Epithelial cell of prostate (primary cell): ENCODE measurements around the gene YBX1.

Experiments
- DNase-seq: peaks from one replicate; pipeline ENCODE4 v3.0.0-alpha.2; 2011; ENCODE audit warnings: low read depth, low spot score
- H3K27ac ChIP-seq: fragments of 450-650 bp; 2 replicates; pipeline ENCODE4 v1.5.1; 2017; ENCODE audit warnings: mild to moderate bottlenecking

Gene YBX1

DNA sequence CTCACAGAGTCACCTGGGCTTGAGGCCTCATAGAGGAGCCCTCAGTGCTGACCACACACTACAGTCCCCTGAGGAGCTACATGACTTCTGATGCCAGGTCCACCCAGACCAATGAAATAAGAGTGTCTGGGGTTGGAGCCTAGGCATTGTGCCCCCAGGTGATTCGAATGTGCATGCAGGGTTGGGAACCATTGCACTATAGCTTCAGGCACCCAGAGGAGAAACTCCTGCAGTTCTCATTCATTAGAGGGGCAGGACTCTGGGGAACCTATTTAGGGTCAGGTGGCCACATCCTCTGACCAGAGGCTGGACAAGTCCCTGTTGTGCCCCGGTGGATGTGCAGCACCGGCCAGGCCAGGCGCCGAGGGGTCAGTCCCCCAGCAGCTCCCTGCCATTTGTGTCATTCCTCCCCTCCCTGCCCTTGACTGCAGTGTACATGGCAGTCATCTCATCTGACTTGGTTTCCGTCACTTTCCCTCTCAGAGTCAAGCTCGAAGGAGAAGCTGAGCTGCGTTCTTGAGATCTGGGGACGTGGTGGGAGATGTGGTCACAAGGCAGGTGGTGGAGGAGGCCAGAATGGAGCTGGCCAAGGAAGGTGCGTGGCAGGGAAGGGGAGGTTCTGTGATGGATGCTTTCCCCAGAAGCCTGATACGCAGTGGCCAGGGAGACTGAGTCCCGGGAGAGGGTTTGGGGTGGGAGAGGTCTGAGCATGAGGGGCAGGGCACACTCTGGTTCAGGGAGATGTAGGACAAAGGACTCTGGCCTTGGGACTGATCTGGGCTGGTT is 51.4 kb downstream of the YBX1 start:
- no peak overlapping the region for H3K27ac ChIP-seq
- no peak for DNase-seq

GRCh38 chr1:42734201-42735035 is 52.2 kb downstream of the YBX1 start:
- no peak for DNase-seq
- no peak overlapping the region for H3K27ac ChIP-seq

- no peak for DNase-seq
- no peak overlapping the region for H3K27ac ChIP-seq
Measured at GRCh38 chr1:42735056-42735455, 52.8 kb downstream of the YBX1 start.

GRCh38 chr1:42735477-42736105 is 53.4 kb downstream of the YBX1 start:
- peak overlapping the region; percentile 15 for H3K27ac ChIP-seq
- no peak for DNase-seq

DNA sequence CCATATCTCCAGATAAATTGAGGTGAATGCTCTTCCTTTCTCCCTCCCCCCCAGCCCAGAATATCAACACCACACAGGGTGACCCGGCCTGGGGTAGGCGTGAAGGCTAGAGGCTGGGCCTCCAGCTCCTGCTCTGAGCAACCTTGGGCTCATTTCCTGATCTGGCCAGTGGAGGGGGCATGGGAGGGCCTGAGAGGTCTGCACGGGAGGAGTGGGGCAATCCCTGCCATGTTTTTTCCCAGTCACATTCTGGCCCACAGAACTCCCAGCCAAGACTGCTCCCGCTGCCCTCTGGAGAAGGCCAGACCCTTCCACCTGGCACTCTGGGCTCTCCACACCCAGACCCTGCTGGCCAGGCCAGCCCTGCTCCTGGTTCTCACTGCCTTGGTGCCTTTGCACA is 53.9 kb downstream of the YBX1 start:
- peak overlapping the region; percentile 15 for H3K27ac ChIP-seq
- DNase-seq, result no peak

- H3K27ac ChIP-seq, result no peak overlapping the region
- no peak for DNase-seq
Measured at GRCh38 chr1:42736571-42737200, 54.5 kb downstream of the YBX1 start.

DNA sequence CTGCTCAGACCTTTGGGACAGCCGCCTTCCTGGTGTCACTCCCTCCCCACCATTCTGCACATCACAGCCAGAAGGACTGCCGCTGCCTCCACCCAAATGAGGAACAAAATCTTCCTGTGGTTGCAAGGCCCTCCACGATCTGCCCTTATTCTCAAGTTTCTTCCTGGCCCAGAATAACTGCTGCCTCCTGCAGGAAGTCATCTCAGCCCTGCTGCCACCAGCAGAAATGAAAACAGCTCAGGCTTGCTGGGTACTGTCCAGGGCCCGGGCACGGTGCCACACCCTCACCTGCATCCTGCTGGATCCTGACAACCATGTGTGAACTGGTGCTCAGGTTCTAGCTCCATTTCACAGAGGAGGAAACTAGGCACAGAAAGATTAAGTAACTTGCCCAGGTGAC is 55.0 kb downstream of the YBX1 start:
- no peak for DNase-seq
- no peak overlapping the region for H3K27ac ChIP-seq

DNA sequence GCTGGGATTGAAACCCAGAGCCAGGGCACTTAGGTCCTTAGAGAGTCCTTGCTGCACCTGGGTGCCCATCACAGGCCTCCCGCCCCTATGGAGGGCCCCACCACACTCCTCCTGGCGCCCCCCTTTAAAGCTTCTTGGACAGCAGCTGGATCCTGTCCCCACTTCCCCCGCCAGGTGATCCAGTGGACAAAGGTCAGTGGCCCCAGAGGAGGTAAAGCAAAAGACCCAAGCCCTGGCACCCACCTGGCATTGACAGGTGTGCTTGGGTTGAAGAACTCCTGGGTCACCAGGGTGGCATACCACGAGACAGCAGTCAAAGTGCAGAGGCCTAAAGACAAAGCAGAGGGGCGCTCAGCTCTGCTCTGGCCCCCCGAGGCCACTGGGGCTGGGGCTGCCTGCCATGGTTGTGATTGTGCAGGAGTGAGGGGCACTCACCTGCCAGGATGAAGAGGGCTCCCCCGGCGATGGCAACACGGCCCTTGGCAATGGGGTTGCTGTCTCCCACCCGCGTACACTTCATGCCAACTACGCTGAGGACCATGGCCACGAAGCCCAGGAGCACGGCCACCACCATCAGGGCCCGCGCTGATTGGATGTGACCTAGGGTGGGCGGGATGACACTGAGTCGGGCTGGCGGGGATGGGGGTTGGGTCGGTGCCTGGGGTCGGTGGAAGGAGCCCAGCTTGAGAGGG is 55.9 kb downstream of the YBX1 start:
- no peak for DNase-seq
- H3K27ac ChIP-seq, result no peak overlapping the region

DNA sequence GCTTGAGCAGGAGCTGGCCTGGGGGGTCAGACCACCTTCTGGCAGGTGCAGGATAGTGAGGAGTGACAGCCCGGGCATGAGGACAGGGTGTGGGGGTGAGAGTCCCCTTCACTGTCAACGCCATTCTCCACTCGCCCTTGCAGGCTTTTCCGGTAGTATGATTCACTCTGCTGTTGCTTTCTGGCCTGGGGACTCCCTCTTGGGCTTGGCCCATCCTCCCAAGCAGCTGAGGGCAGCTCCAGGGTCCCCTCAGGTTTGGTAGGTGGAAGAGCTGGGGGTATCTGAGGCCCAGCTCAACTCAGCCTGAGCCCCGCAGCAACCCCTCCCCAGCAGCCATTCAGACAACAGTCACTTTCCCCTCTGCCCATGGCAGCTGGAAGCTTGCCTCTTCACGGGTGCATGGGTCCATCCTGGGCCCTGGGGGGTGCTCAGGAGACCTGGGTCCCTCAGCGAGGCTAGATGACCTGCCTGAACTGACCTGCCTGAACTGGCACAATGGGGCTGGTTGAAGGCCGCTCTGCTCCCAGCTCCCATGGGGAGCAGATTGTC is 56.5 kb downstream of the YBX1 start:
- H3K27ac ChIP-seq, result no peak overlapping the region
- no peak for DNase-seq

DNA sequence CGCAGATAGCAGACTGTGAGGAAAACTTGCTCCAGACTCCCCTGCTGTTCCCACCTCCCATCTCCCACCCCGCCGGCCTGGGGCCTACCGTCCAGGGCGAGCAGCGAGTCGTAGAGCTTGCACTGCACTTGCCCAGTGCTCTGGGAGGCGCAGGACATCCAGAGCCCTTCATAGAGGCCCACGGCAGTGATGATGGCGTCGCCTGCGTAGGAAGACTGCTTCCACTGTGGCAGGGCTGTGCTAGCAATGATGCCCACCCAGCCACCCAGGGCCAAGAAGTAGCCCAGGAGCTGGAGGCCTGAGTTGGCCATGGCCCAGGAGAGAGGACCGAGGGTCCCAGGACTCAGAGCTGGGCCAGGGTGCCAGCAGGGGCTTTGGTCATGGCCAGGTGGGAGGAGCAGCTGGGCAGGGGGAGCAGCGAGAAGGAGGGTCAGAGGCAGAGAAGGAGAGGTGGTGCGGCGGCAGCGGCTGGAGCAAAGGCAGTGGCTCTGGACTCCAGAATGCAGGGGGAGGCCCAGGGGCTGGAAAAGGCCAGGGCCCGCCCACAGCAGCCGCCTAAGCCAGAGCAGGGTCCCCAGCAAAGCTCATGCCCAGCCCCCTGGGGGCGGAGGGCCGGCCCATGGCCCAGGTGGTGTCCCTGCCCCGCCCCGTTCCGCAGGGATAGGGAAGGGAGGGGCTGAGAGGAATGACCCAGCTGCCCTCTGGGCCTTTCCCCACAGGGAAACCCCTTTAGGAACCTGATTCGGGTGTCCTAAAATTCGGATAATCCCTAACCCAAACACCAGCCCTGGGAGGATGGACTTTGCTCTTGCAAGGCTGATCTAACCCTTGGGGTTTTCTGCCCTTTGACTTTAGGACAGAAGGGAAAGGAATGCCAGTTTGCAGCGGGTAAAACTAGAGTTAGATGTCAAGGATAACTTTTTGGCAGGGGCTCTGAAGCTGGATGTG is 57.8 kb downstream of the YBX1 start, which contains the start of gene CLDN19:
CLDN19 (minus strand) TSS at position 484 of the 948 bp plus-strand sequence; CDS start at position 311, 173 bp downstream.
- no peak for DNase-seq
- H3K27ac ChIP-seq, result no peak within 1 kb of the TSS

DNA sequence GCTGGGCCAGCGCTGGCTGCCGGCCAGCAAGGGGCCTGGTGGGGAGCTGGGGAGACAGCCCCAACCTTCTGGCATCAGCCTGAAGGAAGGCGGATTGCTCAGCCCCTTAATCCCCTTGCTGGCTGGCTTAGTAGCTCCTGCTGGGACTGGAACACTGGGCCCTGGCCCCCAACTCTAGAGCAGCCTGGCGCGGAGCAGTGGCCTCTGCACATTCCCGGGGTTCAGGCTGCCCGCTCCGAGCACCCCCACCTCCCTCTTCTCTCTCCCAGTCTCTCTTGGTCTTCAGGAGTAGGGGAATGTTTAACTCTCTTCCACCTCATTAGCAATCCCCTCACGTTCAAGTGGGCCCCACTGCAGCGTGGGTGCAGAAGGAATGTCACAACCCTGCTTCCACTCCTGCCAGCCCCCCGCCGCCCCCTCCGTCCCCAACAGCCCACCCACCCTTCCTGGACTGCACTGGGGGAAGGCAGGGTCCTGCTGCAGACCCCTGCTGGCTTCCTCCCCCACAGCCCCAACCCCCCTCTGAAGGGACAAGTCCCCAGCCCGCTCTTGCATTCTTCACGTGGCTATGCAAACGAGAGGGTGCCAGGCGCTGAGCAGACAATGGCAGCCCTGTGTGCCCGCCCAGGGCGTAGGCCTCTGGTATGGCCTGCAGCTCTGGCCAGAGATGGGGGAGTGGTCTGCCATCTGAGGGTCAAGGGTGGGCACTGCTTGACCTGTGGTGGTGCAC is 58.8 kb downstream of the YBX1 start:
- no peak overlapping the region for H3K27ac ChIP-seq
- DNase-seq, result no peak

DNA sequence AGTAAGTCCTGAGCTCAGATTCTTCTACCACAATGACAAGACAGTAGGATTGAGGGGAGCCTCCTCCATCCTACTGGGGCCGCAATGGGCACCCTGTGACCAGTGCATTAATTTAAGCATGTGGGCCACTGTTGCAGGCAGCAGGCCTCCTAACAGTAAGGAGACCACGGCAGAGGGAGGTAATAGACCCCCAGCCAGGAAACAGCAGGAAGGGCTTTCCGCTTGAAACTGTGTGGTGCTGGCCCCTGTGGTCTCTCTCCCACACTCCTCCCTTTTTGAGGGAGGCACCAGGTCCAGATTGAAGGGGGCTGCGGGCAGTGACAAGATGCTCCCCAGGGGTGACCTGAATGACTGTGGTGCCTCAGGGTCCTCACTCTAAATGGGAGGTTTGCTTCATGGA is 59.5 kb downstream of the YBX1 start:
- no peak overlapping the region for H3K27ac ChIP-seq
- no peak for DNase-seq

DNA sequence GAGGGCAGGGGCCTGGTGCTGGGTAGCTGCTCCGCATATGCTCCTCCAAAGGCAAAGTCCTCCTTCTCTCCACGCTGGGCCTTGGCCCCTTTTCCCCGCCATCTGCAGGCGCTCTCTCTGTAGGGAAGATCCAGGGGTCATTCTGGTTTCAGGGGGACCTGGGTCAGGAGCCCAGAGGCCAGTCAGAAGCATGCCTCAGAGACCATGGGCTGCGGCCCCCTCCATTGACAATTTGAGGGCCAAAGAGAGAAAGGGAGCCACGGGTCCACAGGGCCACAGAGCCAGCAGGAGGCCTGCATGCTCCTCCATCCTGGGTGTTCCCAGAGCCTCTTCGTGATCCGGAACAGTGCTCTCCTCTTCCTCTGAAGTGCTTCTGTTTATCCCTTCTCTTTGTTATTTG is 59.9 kb downstream of the YBX1 start:
- no peak overlapping the region for H3K27ac ChIP-seq
- DNase-seq, result no peak

DNA sequence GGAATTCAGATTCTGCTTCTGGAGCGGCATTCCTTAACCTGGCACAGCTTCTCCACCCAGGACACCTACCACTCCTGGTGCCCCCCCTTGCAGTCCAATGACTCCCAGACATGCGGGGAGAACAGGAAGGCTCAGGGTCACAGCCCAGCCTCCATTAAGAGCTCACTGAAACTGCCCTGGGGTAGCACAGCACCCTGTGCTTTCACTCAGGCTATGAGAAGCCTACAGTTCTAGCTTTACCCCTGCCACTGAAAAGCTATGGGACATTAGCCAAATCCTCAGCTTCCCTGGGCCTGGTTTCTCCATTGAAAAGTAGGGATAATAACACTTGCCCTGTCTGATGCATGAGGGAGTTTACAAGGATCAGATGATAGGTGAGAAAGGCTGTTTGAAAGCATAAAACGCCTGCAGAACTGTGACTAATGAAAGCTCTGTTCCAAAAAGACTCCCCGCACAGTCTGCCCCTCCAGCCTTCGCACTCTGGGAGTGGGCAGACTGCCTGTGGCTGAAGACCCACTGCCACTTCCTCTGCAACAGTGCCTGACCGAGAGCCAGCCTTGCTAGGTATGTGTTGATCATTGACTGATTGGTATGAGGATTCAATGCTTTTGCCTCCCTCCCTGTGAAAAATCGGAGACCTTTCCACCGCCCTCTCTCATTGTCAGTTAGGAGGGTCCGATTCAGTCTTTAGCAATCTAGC is 60.5 kb downstream of the YBX1 start:
- H3K27ac ChIP-seq, result peak overlapping the region; percentile 56
- DNase-seq, result no peak

- peak overlapping the region; percentile 56 for H3K27ac ChIP-seq
Measured at GRCh38 chr1:42743317-42744147, 61.3 kb downstream of the YBX1 start.

DNA sequence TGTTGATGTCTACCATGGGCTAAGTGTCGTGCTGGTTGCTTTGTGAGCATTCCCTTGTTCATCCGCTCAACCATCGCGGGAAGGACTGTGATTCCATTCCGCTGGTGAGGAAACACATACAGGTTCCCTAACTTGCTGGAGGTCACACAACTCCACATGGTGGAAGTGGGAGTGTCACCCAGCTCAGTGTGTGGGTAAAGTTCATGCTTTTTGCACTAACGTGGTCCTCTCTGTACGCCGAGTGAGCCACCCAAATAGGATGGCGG is 61.9 kb downstream of the YBX1 start:
- DNase-seq, result no peak
- H3K27ac ChIP-seq, result no peak overlapping the region

More at GRCh38 chr1:42743317-42744147, 61.3 kb downstream of the YBX1 start:
- peak; percentile 74 for DNase-seq

GRCh38 chr1:42745851-42746250 is 63.6 kb downstream of the YBX1 start:
- H3K27ac ChIP-seq, result no peak overlapping the region
- no peak for DNase-seq
